Effector memory CD8-positive, alpha-beta T cell (primary cell): ENCODE data around the gene ODAD4.

ENCODE experiments used
- ATAC-seq: fragments of 150-1000 bp; cut with Tn5 transposase; replicated peaks from 2 replicates; pipeline ENCODE4 v1.10.0; 2021; ENCODE audit warnings: mild to moderate bottlenecking, moderate library complexity
- DNase-seq, 3 experiments: peaks; one replicate each; pipeline ENCODE4 v3.0.0; 2021
- H3K27ac Mint-ChIP-seq, 2 donors: one replicate each; pipeline ENCODE4 v1.8.0; 2022; ENCODE audit warnings: mild to moderate bottlenecking in 2 of 2, mixed read lengths in 2 of 2, moderate library complexity in 2 of 2
- H3K27me3 Mint-ChIP-seq, 2 donors: one replicate each; pipeline ENCODE4 v1.8.0; 2022; ENCODE audit warnings: mixed read lengths in 2 of 2
- H3K36me3 Mint-ChIP-seq: one replicate; pipeline ENCODE4 v1.8.0; 2022; ENCODE audit warnings: mild to moderate bottlenecking, moderate library complexity, mixed read lengths; ENCODE audit not compliant: insufficient read depth
- H3K4me1 Mint-ChIP-seq, 2 donors: one replicate each; pipeline ENCODE4 v1.8.0; 2022; ENCODE audit warnings: low read depth in 2 of 2, mixed read lengths in 2 of 2
- H3K4me3 Mint-ChIP-seq, 2 donors: one replicate each; pipeline ENCODE4 v1.8.0; 2022; ENCODE audit warnings: mild to moderate bottlenecking in 2 of 2, mixed read lengths in 2 of 2, moderate library complexity in 2 of 2
- H3K9me3 Mint-ChIP-seq, 2 donors: one replicate each; pipeline ENCODE4 v1.8.0; 2022; ENCODE audit warnings: mixed read lengths in 2 of 2

The ODAD4 gene

DNA sequence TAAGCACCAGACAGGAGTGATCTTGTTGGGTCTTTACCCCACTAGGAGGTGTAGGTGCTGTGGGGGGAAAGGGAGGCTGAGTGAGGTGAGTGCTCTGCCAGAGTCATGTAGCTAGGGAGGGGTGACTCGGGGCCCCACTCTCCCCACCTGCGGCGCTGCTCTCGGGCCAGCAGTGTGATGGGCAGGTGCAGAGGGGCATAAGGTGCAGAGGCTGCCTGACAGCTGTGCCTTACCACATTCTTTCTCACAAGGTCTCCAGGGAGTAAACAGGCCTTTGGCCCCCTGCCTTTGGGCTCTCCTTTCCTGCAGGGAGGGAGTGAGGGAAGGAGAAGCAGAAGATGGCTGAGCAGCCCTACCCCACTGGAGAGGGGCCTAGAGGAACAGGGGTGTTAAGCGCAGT, 31.7 kb downstream of the ODAD4 start:
- Mint-ChIP-seq H3K9me3 (no peaks in the 10 kb centered on the region), H3K27me3 (peaks cover 0 to 9% of the 10 kb centered on the region in 2 donors), H3K4me1 (peaks cover 10 to 11% of the 10 kb centered on the region in 2 donors), H3K36me3 (peaks cover 14% of the 10 kb centered on the region), H3K4me3 (peak overlapping the region in 1 of 2 donors; percentile 34), H3K27ac (no peak overlapping the region)
- ATAC-seq (no peak), DNase-seq (no peak)

DNA sequence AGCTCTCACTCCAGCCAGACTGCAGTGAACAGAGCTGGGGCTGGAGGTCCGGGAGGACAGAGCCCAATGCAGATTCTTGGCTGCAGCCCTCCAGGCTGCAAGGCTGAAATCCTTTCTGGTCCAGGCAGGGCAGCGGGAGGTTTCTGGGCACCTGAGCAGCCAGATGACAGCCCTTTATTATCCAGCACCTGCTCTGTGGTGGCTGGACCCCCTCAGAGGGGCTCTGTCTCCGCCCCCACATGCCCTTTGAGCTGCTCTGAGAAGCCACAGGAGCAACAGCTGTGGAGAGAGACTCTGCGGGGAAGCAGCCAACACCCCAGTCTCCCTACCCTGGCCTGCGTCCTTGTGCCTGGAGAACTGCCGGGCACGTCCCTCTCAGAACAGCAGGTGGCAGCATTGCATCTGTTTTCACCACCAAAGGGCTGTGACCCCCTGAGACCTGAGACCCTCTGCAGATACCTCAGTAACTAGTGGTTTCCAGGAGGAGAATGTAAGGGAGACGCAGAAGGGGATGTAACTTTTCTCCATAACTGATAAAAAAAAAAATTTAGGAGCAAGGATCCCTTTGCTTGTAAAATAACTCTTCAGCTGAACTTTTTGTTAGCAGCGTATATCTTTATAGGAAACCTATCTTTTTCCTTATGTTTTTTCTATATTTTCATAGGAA, 32.5 kb downstream of the ODAD4 start:
- Mint-ChIP-seq H3K9me3 (no peaks in the 10 kb centered on the region), H3K4me1 (peaks cover 13 to 14% of the 10 kb centered on the region in 2 donors), H3K27me3 (peaks cover 0 to 2% of the 10 kb centered on the region in 2 donors), H3K27ac (no peak overlapping the region), H3K36me3 (peaks cover 17% of the 10 kb centered on the region), H3K4me3 (no peak overlapping the region)
- DNase-seq (peak; percentile 58 to 67 (median 63)), ATAC-seq (peak; percentile 16)

DNA sequence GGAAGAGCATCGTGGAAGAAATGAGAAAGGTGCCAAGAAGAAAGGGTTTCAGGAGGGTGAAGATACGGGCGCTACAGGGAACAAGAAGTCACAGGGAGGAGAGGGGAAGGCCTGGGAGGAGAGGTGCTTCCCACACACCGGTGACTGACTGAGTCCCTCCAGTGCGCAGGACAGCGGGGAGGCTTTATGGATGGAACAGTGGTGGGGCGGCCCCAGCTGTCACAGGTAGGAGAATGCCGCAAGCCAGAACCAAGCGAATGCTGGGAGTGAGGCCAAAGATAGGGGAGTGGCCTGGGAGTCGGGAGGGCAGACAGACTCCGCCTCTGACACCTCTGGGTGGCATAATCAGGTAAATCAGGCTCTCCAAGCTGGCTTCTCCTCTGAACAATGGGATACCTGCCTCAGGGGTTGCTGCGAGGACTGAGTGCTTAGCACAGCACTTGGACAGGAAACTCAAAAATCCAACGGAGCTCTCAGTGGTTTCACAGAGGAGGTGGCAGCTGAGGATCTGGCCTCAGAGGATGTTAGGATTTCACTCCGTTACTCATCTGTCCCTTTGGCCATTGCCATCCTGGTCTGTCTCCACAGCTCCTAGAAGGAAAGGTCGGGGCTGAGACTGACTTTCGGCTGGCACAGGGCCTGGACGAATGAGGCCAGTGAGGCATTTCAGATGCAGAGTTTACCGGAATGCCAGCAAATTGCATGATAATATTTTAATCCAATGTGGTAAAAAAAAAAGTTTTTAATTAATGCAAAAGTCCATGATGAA, 35.5 kb downstream of the ODAD4 start:
- Mint-ChIP-seq H3K4me3 (peak overlapping the region; percentile 85 to 86), H3K9me3 (no peaks in the 10 kb centered on the region), H3K4me1 (peaks cover 19 to 20% of the 10 kb centered on the region in 2 donors), H3K27ac (peak overlapping the region; percentile 73 to 88), H3K36me3 (peaks cover 28% of the 10 kb centered on the region), H3K27me3 (no peaks in the 10 kb centered on the region)
- peak; percentile 41 to 47 (median 45) for DNase-seq
- peak; percentile 48 for ATAC-seq

DNA sequence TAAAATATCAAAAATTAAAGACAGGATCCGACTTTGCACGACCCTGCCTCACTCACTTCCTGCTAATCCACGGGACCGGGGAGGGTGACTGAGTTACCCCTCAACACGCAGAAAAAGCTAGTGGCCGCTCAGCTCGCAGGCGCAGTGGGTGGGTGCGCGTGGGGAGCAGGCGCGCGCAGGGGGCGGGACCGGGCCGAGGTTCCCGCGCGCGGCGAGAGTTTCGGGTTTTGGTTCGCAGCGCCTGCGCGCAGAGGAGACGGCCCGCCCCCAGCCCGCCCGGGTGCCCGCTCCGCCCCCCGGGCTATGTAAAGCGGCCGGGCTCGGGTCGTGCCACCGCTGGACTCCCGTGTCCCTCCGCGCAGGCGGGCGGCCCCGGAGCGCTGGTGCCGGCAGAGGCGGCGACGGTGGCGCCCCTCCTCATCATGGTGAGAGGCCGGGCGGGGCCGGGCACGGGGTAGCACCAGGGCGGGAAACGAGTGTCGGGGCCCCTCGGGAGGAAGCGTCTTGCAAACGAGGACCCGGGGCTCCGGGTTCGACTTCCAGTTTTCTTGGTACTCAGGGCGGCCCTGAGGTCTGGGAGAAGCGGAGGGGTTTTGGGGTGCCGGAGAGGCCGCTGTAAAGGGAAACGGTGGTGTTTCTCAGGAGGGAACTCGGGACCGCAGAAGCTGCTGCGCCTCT, 36.2 kb downstream of the ODAD4 start, which contains the start of gene CNP:
Gene CNP (plus strand): TSS at position 333 of the 678 bp plus-strand sequence. CDS start 90 bp downstream, at position 423.
- Mint-ChIP-seq H3K4me3 (peak within 1 kb of the TSS; percentile 85 to 86), H3K9me3 (no peaks in the 10 kb centered on the region), H3K27ac (peak within 1 kb of the TSS; percentile 73 to 88), H3K27me3 (no peaks in the 10 kb centered on the region), H3K4me1 (peaks cover 22 to 23% of the 10 kb centered on the region in 2 donors), H3K36me3 (peaks cover 35% of the 10 kb centered on the region)
- DNase-seq = peak; percentile 84 to 87 (median 86)
- ATAC-seq = peak; percentile 84

DNA sequence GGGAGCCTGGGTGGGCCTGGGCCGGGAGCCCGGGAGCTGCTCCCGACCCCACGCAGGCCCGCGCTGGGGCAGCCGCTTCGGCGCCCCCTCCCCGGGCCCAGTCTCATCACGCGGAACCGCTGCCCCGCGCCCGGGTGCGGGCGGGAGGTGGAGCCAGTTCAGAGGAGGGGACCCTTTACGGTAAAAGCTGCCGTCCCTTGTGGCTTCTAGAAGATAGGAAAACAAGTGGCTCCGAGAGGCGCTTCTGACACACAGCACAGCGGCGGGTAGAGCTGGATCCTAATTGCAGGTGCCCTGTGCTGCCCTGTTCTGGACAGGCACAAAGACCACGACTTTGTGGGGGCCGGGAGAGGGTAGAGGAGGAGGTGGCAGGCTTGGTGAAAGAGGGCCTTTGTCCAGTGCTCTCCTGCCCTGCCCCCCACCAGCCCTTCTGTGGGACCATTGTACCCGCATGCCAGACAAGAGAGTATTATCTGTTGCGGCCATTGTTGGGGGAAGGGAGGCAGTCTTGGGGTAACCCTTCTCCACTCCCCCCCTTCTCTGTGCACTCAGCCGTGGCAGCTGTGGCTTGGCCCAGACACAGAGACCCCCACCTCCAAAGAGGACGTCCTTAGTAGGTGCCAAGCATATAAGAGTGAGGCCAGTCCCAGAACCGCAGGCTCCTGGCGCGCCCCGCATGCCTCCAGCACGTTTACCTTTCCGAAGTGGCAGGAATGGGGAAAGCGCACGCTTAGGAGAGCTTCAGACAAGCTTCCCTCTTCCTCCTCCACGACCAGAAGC, 36.9 kb downstream of the ODAD4 start:
- Mint-ChIP-seq H3K36me3 (peaks cover 39% of the 10 kb centered on the region), H3K4me1 (peaks cover 22 to 25% of the 10 kb centered on the region in 2 donors), H3K27ac (peak overlapping the region; percentile 29 to 58), H3K4me3 (peak overlapping the region; percentile 85 to 86), H3K9me3 (no peaks in the 10 kb centered on the region), H3K27me3 (no peaks in the 10 kb centered on the region)
- DNase-seq (peak in 2 of 3 experiments; percentile 17 to 27), ATAC-seq (peak; percentile 9)

DNA sequence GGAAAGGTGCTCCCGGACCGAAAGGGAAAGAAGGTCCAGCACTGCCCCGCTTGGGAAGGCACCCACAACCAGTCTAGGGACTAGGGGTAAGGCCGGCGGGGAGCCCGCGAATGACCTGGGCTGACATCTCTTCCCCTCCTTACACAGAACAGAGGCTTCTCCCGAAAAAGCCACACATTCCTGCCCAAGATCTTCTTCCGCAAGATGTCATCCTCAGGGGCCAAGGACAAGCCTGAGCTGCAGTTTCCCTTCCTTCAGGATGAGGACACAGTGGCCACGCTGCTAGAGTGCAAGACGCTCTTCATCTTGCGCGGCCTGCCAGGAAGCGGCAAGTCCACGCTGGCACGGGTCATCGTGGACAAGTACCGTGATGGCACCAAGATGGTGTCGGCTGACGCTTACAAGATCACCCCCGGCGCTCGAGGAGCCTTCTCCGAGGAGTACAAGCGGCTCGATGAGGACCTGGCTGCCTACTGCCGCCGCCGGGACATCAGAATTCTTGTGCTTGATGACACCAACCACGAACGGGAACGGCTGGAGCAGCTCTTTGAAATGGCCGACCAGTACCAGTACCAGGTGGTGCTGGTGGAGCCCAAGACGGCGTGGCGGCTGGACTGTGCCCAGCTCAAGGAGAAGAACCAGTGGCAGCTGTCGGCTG, 37.6 kb downstream of the ODAD4 start:
- H3K36me3 Mint-ChIP-seq = peaks cover 42% of the 10 kb centered on the region
- peaks cover 22 to 29% of the 10 kb centered on the region in 2 donors for H3K4me1 Mint-ChIP-seq
- H3K4me3 Mint-ChIP-seq = peak overlapping the region; percentile 85 to 86
- H3K27ac Mint-ChIP-seq = no peak overlapping the region
- no peaks in the 10 kb centered on the region for H3K9me3 Mint-ChIP-seq
- ATAC-seq (no peak), DNase-seq (no peak)
- H3K27me3 Mint-ChIP-seq = no peaks in the 10 kb centered on the region

DNA sequence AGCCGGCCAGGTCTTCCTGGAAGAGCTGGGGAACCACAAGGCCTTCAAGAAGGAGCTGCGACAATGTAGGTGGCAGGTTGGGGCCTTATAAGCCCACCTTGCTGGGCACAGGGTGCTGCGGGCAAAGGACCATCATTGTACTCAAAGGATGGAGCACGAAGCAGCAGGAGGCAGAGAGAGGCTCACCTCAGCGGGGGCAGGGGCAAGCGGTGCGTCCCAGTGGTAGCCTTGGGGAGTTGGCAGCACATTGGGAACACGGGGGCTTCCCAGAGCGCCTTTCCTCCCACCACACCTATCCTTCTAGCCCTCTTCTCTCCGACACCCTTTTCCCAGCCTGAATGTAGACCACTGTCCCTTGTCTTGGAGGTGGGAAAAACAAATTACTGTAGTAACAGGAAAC, 38.3 kb downstream of the ODAD4 start:
- Mint-ChIP-seq H3K4me3 (peak overlapping the region in 1 of 2 donors; percentile 24), H3K9me3 (no peaks in the 10 kb centered on the region), H3K27me3 (no peaks in the 10 kb centered on the region), H3K4me1 (peaks cover 22 to 29% of the 10 kb centered on the region in 2 donors), H3K27ac (no peak overlapping the region), H3K36me3 (peaks cover 48% of the 10 kb centered on the region)
- no peak for ATAC-seq
- no peak for DNase-seq

DNA sequence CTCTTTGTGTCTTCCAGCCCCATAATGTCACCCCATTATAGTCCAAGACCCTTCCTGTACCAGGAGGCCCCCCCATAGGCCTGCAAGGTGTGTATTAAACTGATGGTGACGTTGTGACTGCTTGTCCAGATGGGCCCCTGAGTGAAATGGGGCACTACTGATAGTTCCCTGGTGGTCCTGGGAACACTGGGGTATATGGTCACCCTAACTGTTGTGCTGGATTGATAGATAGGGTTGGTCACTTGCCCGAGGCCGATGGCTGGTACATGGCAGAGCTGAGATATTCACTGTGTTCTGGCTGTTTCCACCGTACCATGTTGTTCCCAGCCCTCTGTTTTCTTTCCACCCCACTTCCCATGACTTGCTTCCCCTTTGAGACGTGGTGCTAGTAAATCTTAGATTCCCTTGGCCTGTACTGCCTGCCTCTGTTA, 40.5 kb downstream of the ODAD4 start:
- H3K4me3 Mint-ChIP-seq = no peak overlapping the region
- peaks cover 11 to 19% of the 10 kb centered on the region in 2 donors for H3K4me1 Mint-ChIP-seq
- no peaks in the 10 kb centered on the region for H3K27me3 Mint-ChIP-seq
- H3K36me3 Mint-ChIP-seq = peaks cover 60% of the 10 kb centered on the region
- ATAC-seq (no peak), DNase-seq (no peak)
- H3K9me3 Mint-ChIP-seq = no peaks in the 10 kb centered on the region
- peak overlapping the region in 1 of 2 donors; percentile 12 for H3K27ac Mint-ChIP-seq

DNA sequence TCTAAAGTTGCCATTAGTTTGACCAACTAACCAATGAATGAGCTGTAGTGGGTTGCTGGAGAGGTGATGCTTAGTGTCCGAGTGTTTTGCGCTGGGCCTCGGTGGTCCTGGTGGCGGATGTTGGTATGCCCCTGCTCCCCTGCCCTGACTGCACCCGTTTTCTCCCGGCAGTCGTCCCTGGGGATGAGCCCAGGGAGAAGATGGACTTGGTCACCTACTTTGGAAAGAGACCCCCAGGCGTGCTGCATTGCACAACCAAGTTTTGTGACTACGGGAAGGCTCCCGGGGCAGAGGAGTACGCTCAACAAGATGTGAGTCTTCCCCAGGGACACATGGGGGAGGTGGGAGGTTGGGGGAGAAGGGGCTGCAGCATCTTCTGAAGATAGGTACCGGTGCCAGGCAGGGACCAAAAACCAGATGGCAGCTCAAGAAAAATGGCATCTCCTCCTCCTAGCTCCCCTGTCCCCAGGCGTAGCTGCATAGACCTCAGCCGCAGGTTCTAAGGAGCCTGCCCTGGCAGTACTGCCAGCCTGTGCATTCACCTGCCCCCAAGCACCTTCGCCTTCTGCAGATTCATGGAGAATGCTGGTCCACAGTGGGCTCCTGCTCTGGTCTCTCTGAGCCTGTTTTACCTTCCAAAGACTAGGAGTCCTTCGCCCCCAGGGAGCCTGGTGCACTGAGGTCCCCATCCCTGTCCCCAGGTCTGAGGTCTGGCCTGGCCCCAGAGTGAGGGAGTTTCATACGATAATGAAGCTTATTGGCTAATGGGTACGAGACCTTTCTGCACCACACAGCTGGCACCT, 41.5 kb downstream of the ODAD4 start:
- no peaks in the 10 kb centered on the region for H3K9me3 Mint-ChIP-seq
- no peaks in the 10 kb centered on the region for H3K27me3 Mint-ChIP-seq

DNA sequence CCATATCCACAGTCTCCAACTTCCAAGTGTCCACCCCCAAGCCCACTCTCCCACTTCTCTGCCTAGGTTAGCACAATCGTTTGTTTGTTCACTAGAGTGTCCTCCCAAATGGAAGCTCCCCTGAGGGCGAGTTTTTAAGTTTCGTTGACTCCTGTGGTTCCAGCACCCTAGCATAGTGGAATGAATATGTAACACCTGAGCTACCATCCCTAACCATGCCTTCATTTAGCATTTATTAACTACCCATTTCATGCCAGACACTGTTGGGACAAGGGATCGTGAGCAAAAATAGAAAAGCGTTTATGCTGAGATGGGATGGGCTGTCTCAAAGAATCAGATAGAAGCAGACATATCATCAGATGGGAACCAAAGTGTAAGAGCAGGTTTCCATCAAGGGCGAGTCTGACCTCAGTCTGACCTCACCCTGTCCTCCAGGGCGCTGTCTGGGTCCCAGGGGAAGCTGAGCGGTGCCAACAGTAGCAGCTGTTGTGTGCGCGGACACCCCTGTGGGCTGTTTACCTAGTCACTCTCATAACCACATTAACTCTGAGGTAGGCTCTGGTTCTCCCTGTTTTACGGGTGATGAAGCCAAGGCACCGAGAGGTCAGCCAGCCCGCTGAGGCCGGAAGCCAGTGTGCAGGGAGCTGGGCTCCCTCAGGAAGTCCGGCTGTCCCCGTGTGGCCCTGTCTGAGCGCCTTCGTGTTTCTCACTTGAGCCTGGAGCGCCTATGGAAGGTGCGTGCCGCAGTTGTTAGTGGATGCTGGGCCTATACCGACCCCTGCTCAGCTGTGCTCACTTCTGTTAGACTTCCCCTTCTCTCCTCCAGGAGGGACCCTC, 42.4 kb downstream of the ODAD4 start:
- DNase-seq (no peak), ATAC-seq (peak; percentile 29)
- Mint-ChIP-seq H3K27ac (peak overlapping the region; percentile 76 to 82), H3K27me3 (no peaks in the 10 kb centered on the region), H3K4me3 (no peak overlapping the region), H3K9me3 (no peaks in the 10 kb centered on the region), H3K4me1 (peaks cover 8 to 17% of the 10 kb centered on the region in 2 donors), H3K36me3 (peaks cover 69% of the 10 kb centered on the region)

More for the DNA sequence above, 41.5 kb downstream of the ODAD4 start:
- ATAC-seq = no peak
- peaks cover 11 to 19% of the 10 kb centered on the region in 2 donors for H3K4me1 Mint-ChIP-seq
- no peak for DNase-seq
- peaks cover 63% of the 10 kb centered on the region for H3K36me3 Mint-ChIP-seq
- H3K27ac Mint-ChIP-seq = peak overlapping the region; percentile 76 to 82
- no peak overlapping the region for H3K4me3 Mint-ChIP-seq

DNA sequence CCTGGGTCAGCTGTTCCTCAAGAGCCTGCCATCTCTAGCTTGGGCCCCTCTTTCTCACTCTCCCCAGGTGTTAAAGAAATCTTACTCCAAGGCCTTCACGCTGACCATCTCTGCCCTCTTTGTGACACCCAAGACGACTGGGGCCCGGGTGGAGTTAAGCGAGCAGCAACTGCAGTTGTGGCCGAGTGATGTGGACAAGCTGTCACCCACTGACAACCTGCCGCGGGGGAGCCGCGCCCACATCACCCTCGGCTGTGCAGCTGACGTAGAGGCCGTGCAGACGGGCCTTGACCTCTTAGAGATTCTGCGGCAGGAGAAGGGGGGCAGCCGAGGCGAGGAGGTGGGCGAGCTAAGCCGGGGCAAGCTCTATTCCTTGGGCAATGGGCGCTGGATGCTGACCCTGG, 43.0 kb downstream of the ODAD4 start:
- Mint-ChIP-seq H3K27me3 (no peaks in the 10 kb centered on the region), H3K4me3 (no peak overlapping the region), H3K4me1 (peaks cover 4 to 11% of the 10 kb centered on the region in 2 donors), H3K36me3 (peaks cover 69% of the 10 kb centered on the region), H3K9me3 (no peaks in the 10 kb centered on the region), H3K27ac (peak overlapping the region in 1 of 2 donors; percentile 76)
- ATAC-seq (peak; percentile 27), DNase-seq (no peak)
